H1 (cell line): ENCODE data around the gene ANKS1B. TPM values are rescaled to one million over a fixed set of nuclear protein-coding genes. Genes with fewer than 3 reads are reported as not detected.

Experiments
- CTCF ChIA-PET: fragments of 300-600 bp; sonication (Branson Sonifier 250); formaldehyde crosslinking; loops from one replicate; lab custom pipeline; 2021; ENCODE audit not compliant: partially characterized antibody; lab: Charles Lee
- POLR2A ChIA-PET: fragments of 300-600 bp; sonication (Branson Sonifier 250); formaldehyde crosslinking; loops from one replicate; lab custom pipeline; 2021; ENCODE audit warnings: inconsistent platforms; ENCODE audit not compliant: partially characterized antibody; lab: Charles Lee
- DNase-seq, 2 experiments: peaks; one replicate each; pipeline versions ENCODE4 v3.0.0 to v3.0.0-alpha.2; 2010 to 2022; ENCODE audit warnings: low spot score in 2 of 2, low read depth in 1 of 2, mixed read lengths in 1 of 2
- FAIRE-seq: peaks from 2 replicates; lab custom pipeline; 2011; peaks lifted over from hg19 to GRCh38; lab: Jason Lieb, UNC
- H2AFZ ChIP-seq: 2 replicates; pipeline ENCODE4 v1.8.1; 2012; ENCODE audit warnings: low read length, inconsistent platforms
- H2AK5ac ChIP-seq: 2 replicates; pipeline ENCODE4 v1.6.1; 2013; ENCODE audit warnings: low read depth, low read length
- H2BK120ac ChIP-seq: replicated peaks from 2 replicates; pipeline ENCODE3; 2013; ENCODE audit warnings: low read depth, low read length, inconsistent platforms
- H2BK12ac ChIP-seq: 2 replicates; pipeline ENCODE4 v1.6.1; 2013; ENCODE audit warnings: low read depth, low read length
- H2BK15ac ChIP-seq: 2 replicates; pipeline ENCODE4 v1.6.1; 2013; ENCODE audit warnings: low read length
- H2BK20ac ChIP-seq: 2 replicates; pipeline ENCODE4 v1.6.1; 2013; ENCODE audit warnings: low read length
- H2BK5ac ChIP-seq: 2 replicates; pipeline ENCODE4 v1.6.1; 2013; ENCODE audit warnings: low read depth, low read length
- H3K14ac ChIP-seq: 2 replicates; pipeline ENCODE4 v1.6.1; 2013; ENCODE audit warnings: inconsistent platforms; ENCODE audit not compliant: insufficient read length
- H3K18ac ChIP-seq: 2 replicates; pipeline ENCODE4 v1.6.1; 2013; ENCODE audit warnings: low read length; ENCODE audit errors: extremely low read depth
- H3K23ac ChIP-seq: 2 replicates; pipeline ENCODE4 v1.6.1; 2013; ENCODE audit warnings: inconsistent platforms; ENCODE audit not compliant: insufficient read length
- H3K23me2 ChIP-seq: 2 replicates; pipeline ENCODE4 v1.6.1; 2013; ENCODE audit warnings: low read depth, low read length
- H3K27ac ChIP-seq: 2 replicates; pipeline ENCODE4 v1.6.1; 2011; ENCODE audit warnings: low read depth, low read length, inconsistent platforms
- H3K27me3 ChIP-seq, 4 experiments: replicated peaks in 1 of 4; 1 replicate in 1 of 4; 2 replicates in 3 of 4; pipeline versions ENCODE4 v1.6.1 to v1.8.1; 2011 to 2013; ENCODE audit warnings: low read length in 3 of 4, mild to moderate bottlenecking in 3 of 4, inconsistent platforms in 2 of 4, mixed read lengths in 2 of 4, moderate library complexity in 1 of 4; ENCODE audit not compliant: control insufficient read depth in 3 of 4, insufficient read depth in 3 of 4; ENCODE audit errors: extremely low read depth in 1 of 4
- H3K36me3 ChIP-seq, 4 experiments: 2 replicates each; pipeline versions ENCODE4 v1.6.1 to v1.8.1; 2011 to 2013; ENCODE audit warnings: mild to moderate bottlenecking in 4 of 4, low read length in 3 of 4, moderate library complexity in 2 of 4, control low read depth in 1 of 4, inconsistent platforms in 1 of 4; ENCODE audit not compliant: insufficient read depth in 4 of 4, control insufficient read depth in 2 of 4
- H3K4ac ChIP-seq: replicated peaks from 2 replicates; pipeline ENCODE3; 2013; ENCODE audit warnings: low read length, low read depth, mixed read lengths, inconsistent platforms; ENCODE audit not compliant: insufficient read length
- H3K4me1 ChIP-seq, 4 experiments: replicated peaks in 1 of 4; 1 replicate in 1 of 4; 2 replicates in 3 of 4; pipeline versions ENCODE4 v1.6.1 to v1.8.1; 2011 to 2013; ENCODE audit warnings: low read length in 3 of 4, inconsistent platforms in 2 of 4, mixed read lengths in 1 of 4; ENCODE audit not compliant: insufficient read depth in 4 of 4, control insufficient read depth in 3 of 4
- H3K4me2 ChIP-seq, 2 experiments: 2 replicates each; pipeline versions ENCODE4 v1.6.1 to v1.8.1; 2011 to 2013; ENCODE audit warnings: low read depth in 2 of 2, low read length in 2 of 2, control low read depth in 1 of 2, inconsistent platforms in 1 of 2, mild to moderate bottlenecking in 1 of 2; ENCODE audit not compliant: insufficient read depth in 1 of 2
- H3K4me3 ChIP-seq, 4 experiments: fragments of 200-600, 300-600 bp in 1 of 4; sonication (generic), shearing (Covaris generic), sonication (Bioruptor Twin) in 1 of 4; 2 replicates each; pipeline versions ENCODE4 v1.5.1 to v1.8.1; 2011 to 2016; ENCODE audit warnings: low read length in 4 of 4, low read depth in 3 of 4, control low read depth in 2 of 4, inconsistent platforms in 2 of 4, mild to moderate bottlenecking in 2 of 4, mixed read lengths in 1 of 4, moderate library complexity in 1 of 4; ENCODE audit not compliant: insufficient read depth in 2 of 4; ENCODE audit errors: extremely low read depth in 1 of 4
- H3K56ac ChIP-seq: replicated peaks from 2 replicates; pipeline ENCODE3; 2013; ENCODE audit warnings: low read depth, mild to moderate bottlenecking, mixed read lengths, low read length, inconsistent platforms; ENCODE audit not compliant: insufficient read length
- H3K79me1 ChIP-seq: 2 replicates; pipeline ENCODE4 v1.6.1; 2013; ENCODE audit warnings: low read depth, low read length, control low read depth
- H3K79me2 ChIP-seq, 2 experiments: 2 replicates each; pipeline versions ENCODE4 v1.6.1 to v1.8.1; 2012 to 2013; ENCODE audit warnings: low read length in 2 of 2, mild to moderate bottlenecking in 2 of 2, inconsistent platforms in 1 of 2; ENCODE audit not compliant: insufficient read depth in 2 of 2, control insufficient read depth in 1 of 2
- H3K9ac ChIP-seq, 4 experiments: replicated peaks in 1 of 4; 1 replicate in 1 of 4; 2 replicates in 3 of 4; pipeline versions ENCODE4 v1.6.1 to v1.8.1; 2011 to 2013; ENCODE audit warnings: low read depth in 3 of 4, low read length in 3 of 4, control low read depth in 2 of 4, mild to moderate bottlenecking in 2 of 4, moderate library complexity in 2 of 4, inconsistent platforms in 1 of 4; ENCODE audit errors: extremely low read depth in 1 of 4
- H3K9me3 ChIP-seq, 2 experiments: 2 replicates each; pipeline versions ENCODE4 v1.6.1 to v1.8.1; 2012 to 2013; ENCODE audit warnings: mild to moderate bottlenecking in 2 of 2, moderate library complexity in 2 of 2, control low read depth in 1 of 2, inconsistent platforms in 1 of 2, low read depth in 1 of 2, low read length in 1 of 2, mixed read lengths in 1 of 2; ENCODE audit not compliant: insufficient read depth in 2 of 2
- H4K20me1 ChIP-seq, 2 experiments: replicated peaks in 1 of 2; 2 replicates each; pipeline versions ENCODE3 to v1.8.1; 2011 to 2013; ENCODE audit warnings: inconsistent platforms in 2 of 2, low read length in 2 of 2, mild to moderate bottlenecking in 1 of 2; ENCODE audit not compliant: insufficient read depth in 2 of 2, control insufficient read depth in 1 of 2
- H4K5ac ChIP-seq: 2 replicates; pipeline ENCODE4 v1.6.1; 2013; ENCODE audit warnings: low read length, low read depth, mixed read lengths, inconsistent platforms; ENCODE audit not compliant: insufficient read length
- H4K8ac ChIP-seq: 2 replicates; pipeline ENCODE4 v1.8.0; 2013; ENCODE audit warnings: mild to moderate bottlenecking, moderate library complexity, low read length, inconsistent platforms; ENCODE audit not compliant: insufficient read depth; ENCODE audit errors: extremely low read depth
- H4K91ac ChIP-seq: replicated peaks from 2 replicates; pipeline ENCODE3; 2013; ENCODE audit warnings: low read length, mixed read lengths, inconsistent platforms; ENCODE audit not compliant: insufficient read length
- CBX8 ChIP-seq: fragments of 300-800, 300-1000 bp; sonication (generic); IDR thresholded peaks from 2 replicates; pipeline ENCODE4 v1.7.1; 2016; ENCODE audit warnings: low read depth, low read length, borderline replicate concordance
- CREB1 ChIP-seq: IDR thresholded peaks from 2 replicates; pipeline ENCODE4 v1.6.1; 2012; ENCODE audit warnings: inconsistent platforms
- EP300 ChIP-seq, 2 experiments: IDR thresholded peaks; 1 replicate in 1 of 2; 2 replicates in 1 of 2; pipeline ENCODE4 v1.6.1; 2011 to 2012; ENCODE audit warnings: low read depth in 2 of 2, low read length in 2 of 2, mild to moderate bottlenecking in 2 of 2, borderline replicate concordance in 1 of 2, inconsistent platforms in 1 of 2, moderate library complexity in 1 of 2
- HDAC2 ChIP-seq, 2 experiments: fragments of 300-600 bp in 1 of 2; sonication (generic) in 1 of 2; IDR thresholded peaks; 2 replicates each; pipeline ENCODE4 v1.6.1; 2011 to 2012; ENCODE audit warnings: low read depth in 2 of 2, low read length in 2 of 2, mild to moderate bottlenecking in 2 of 2, moderate library complexity in 2 of 2, borderline replicate concordance in 1 of 2, inconsistent platforms in 1 of 2
- HDAC6 ChIP-seq: IDR thresholded peaks from one replicate; pipeline ENCODE4 v1.7.1; 2012; ENCODE audit warnings: low read depth, mild to moderate bottlenecking, inconsistent platforms, low read length, moderate library complexity
- MAFK ChIP-seq: IDR thresholded peaks from 2 replicates; pipeline ENCODE4 v1.6.1; 2012; ENCODE audit warnings: low read depth, mild to moderate bottlenecking, improper control_type of control experiment, low read length
- RFX5 ChIP-seq: IDR thresholded peaks from 2 replicates; pipeline ENCODE4 v1.6.1; 2011; ENCODE audit warnings: low read depth, low read length, improper control_type of control experiment, borderline replicate concordance
- SP2 ChIP-seq: IDR thresholded peaks from 2 replicates; pipeline ENCODE4 v1.6.1; 2012; ENCODE audit warnings: mild to moderate bottlenecking, low read length, inconsistent platforms
- SUZ12 ChIP-seq: fragments of 200-600 bp; sonication (generic); IDR thresholded peaks from 2 replicates; pipeline ENCODE4 v1.6.1; 2012; ENCODE audit warnings: mild to moderate bottlenecking, inconsistent platforms, low read length, moderate library complexity, mixed read lengths
- TAF1 ChIP-seq: IDR thresholded peaks from 2 replicates; pipeline ENCODE4 v1.6.1; 2011; ENCODE audit warnings: mild to moderate bottlenecking, low read depth, low read length
- TBP ChIP-seq: IDR thresholded peaks from 2 replicates; pipeline ENCODE4 v1.6.1; 2011; ENCODE audit warnings: low read depth, low read length, improper control_type of control experiment
- WGBS, 2 experiments: shearing (Covaris generic) in 1 of 2; methylation state at CpG; one replicate each; pipeline versions ENCODE4 v1.1.6 to v1.1.7; 2013 to 2015; ENCODE audit warnings: low lambda C conversion rate in 2 of 2, mixed read lengths in 2 of 2, inconsistent platforms in 1 of 2, low coverage in 1 of 2, missing lambda C conversion rate in 1 of 2; ENCODE audit not compliant: insufficient replicate concordance in 2 of 2, insufficient coverage in 1 of 2, insufficient read length in 1 of 2; ENCODE audit errors: extremely low coverage in 1 of 2, missing lambda C conversion rate in 1 of 2; 5-methylcytosine and 5-hydroxymethylcytosine counted together
- polyA plus RNA-seq, 7 experiments: library from polyadenylated mRNA; depleted of rRNA in 3 of 7; stranded (reverse) in 5 of 7; unstranded in 2 of 7; fragments of >200 nt in 5 of 7; fragments of 200-250 nt in 2 of 7; gene quantifications; 1 replicate in 5 of 7; 2 replicates in 1 of 7; 4 replicates in 1 of 7; pipeline versions ENCODE4 v1.2.1 to v1.2.3, GENCODE V29; 2011 to 2013; ENCODE audit warnings: missing spikeins in 2 of 7, mixed read lengths in 2 of 7
- total RNA-seq: library from RNA; stranded (reverse); fragmentation: NEBNext Ultra II Directional; extraction: Animal tissue kit (Norgen Biotek cat#: 25700); gene quantifications from 2 replicates; pipeline ENCODE4 v1.2.1, GENCODE V29; 2021
- TF ChIP-seq, protein P1 (sequence below), 3 experiments: IDR thresholded peaks; 1 replicate in 2 of 3; 2 replicates in 1 of 3; pipeline versions ENCODE4 v1.5.1 to v1.6.1; 2011; ENCODE audit warnings: low read length in 3 of 3, mild to moderate bottlenecking in 3 of 3, inconsistent platforms in 2 of 3, low read depth in 1 of 3, moderate library complexity in 1 of 3; ENCODE audit not compliant: insufficient read depth in 1 of 3; ENCODE audit errors: control extremely low read depth in 1 of 3

Gene ANKS1B
- total and polyA plus RNA-seq, 2 of the 8 experiments (the other 6 are each of a cell fraction or from before 2014, with no cell fraction given) = 2.7 to 6.1 TPM

DNA sequence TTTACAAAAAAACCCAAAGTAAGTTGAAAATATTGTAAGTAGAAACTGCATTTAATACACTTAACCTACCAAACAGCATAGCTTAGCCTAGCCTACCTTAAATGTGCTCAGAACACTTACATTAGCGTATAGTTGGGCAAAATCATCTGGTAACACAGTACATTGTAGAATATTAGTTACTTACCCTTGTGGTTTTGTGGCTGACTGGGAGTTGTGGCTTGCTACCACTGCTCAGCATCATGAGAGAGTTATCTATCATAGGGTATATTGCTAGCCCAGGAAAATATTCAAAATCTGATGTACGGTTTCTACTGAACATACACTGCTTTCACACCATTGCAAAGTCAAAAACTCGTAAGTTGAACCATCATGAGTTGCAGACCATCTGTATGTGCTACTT, 478.9 kb downstream of the ANKS1B start:
- H2BK12ac ChIP-seq = no peak overlapping the region
- no peak overlapping the region for H3K27ac ChIP-seq
- no peak overlapping the region for H4K8ac ChIP-seq
- H2AFZ ChIP-seq = no peak overlapping the region
- no peaks in the 10 kb centered on the region for H3K36me3 ChIP-seq
- H2BK15ac ChIP-seq = no peak overlapping the region
- no peak overlapping the region for H4K91ac ChIP-seq
- H4K5ac ChIP-seq = no peak overlapping the region
- no peaks in the 10 kb centered on the region for H3K79me2 ChIP-seq
- H3K14ac ChIP-seq = no peak overlapping the region
- no peaks in the 10 kb centered on the region for H4K20me1 ChIP-seq
- WGBS, 2 experiments = 87% methylated on average over 3 of the region's 3 CpGs; no CpG with 5 or more reads in 1 of the 2 experiments
- H3K4me1 ChIP-seq = no peaks in the 10 kb centered on the region
- H3K9me3 ChIP-seq = no peaks in the 10 kb centered on the region
- H2AK5ac ChIP-seq = no peak overlapping the region
- H2BK5ac ChIP-seq = no peak overlapping the region
- no peak overlapping the region for H2BK20ac ChIP-seq
- H3K56ac ChIP-seq = no peak overlapping the region
- no peak overlapping the region for H3K4ac ChIP-seq
- H3K79me1 ChIP-seq = no peaks in the 10 kb centered on the region
- ChIA-PET CTCF (no interaction called here), POLR2A (no interaction called here)
- no peak for DNase-seq
- H3K4me2 ChIP-seq = no peak overlapping the region
- no peak overlapping the region for H2BK120ac ChIP-seq
- H3K23ac ChIP-seq = no peak overlapping the region
- no peak overlapping the region for H3K9ac ChIP-seq
- no peaks in the 10 kb centered on the region for H3K23me2 ChIP-seq
- H3K27me3 ChIP-seq = no peaks in the 10 kb centered on the region
- H3K18ac ChIP-seq = no peak overlapping the region
- H3K4me3 ChIP-seq = no peak overlapping the region
- no peak for FAIRE-seq
- TF ChIP-seq SP2 = no peak
- TF ChIP-seq RFX5 = no peak
- no peak for TF ChIP-seq CREB1
- TF ChIP-seq MAFK = no peak
- TF ChIP-seq, protein P1, sequence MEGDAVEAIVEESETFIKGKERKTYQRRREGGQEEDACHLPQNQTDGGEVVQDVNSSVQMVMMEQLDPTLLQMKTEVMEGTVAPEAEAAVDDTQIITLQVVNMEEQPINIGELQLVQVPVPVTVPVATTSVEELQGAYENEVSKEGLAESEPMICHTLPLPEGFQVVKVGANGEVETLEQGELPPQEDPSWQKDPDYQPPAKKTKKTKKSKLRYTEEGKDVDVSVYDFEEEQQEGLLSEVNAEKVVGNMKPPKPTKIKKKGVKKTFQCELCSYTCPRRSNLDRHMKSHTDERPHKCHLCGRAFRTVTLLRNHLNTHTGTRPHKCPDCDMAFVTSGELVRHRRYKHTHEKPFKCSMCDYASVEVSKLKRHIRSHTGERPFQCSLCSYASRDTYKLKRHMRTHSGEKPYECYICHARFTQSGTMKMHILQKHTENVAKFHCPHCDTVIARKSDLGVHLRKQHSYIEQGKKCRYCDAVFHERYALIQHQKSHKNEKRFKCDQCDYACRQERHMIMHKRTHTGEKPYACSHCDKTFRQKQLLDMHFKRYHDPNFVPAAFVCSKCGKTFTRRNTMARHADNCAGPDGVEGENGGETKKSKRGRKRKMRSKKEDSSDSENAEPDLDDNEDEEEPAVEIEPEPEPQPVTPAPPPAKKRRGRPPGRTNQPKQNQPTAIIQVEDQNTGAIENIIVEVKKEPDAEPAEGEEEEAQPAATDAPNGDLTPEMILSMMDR (IDR thresholded peaks at IDR 0.05; ENCODE audit: control extremely low read depth in 1 of 3, insufficient read depth in 1 of 3, low read depth in 1 of 3, low read length in 3 of 3) = no peak
- TF ChIP-seq CBX8 = no peak
- TF ChIP-seq TAF1 = no peak
- TF ChIP-seq EP300 (IDR thresholded peaks at IDR 0.05; ENCODE audit: borderline replicate concordance in 1 of 2, low read depth in 2 of 2, low read length in 2 of 2) = no peak
- no peak for TF ChIP-seq HDAC6
- TF ChIP-seq SUZ12 = no peak
- TF ChIP-seq TBP = no peak
- TF ChIP-seq HDAC2 (IDR thresholded peaks at IDR 0.05; ENCODE audit: borderline replicate concordance in 1 of 2, low read depth in 2 of 2, low read length in 2 of 2) = no peak
